Measurements from ENCODE around the gene UBTFL1. TPM values are rescaled to one million over a fixed set of nuclear protein-coding genes. Genes with fewer than 3 reads are reported as not detected.

Gene UBTFL1
- total RNA-seq, 4 donors from 2014 or later = not detected

- DNase-seq = no peak
- no peaks in the 10 kb centered on the region for H3K4me1 ChIP-seq
- 0 to 2% methylated on average over 2 of the region's 2 CpGs for WGBS, 2 donors
- intact Hi-C loops (cut with DNase I) = no loop called here
- no peak overlapping the region for H3K4me3 ChIP-seq
- H3K27me3 ChIP-seq = no peaks in the 10 kb centered on the region
- no peak overlapping the region for H3K27ac ChIP-seq
- H3K9me3 ChIP-seq = no peaks in the 10 kb centered on the region
- H3K36me3 ChIP-seq = no peaks in the 10 kb centered on the region
- TF ChIP-seq CTCF (IDR thresholded peaks at IDR 0.05) (peak in 4 of 6 experiments; percentile 12 to 44 (median 34)), POLR2A (IDR thresholded peaks at IDR 0.05) (no peak)
Observed at GRCh38 chr11:90113541-90113940, 27.8 kb downstream of the UBTFL1 start.

- no peak for TF ChIP-seq POLR2A (IDR thresholded peaks at IDR 0.05)
- no peak for TF ChIP-seq CTCF (IDR thresholded peaks at IDR 0.05)
- Histone ChIP-seq H3K36me3 (no peaks in the 10 kb centered on the region), H3K27ac (no peak overlapping the region), H3K27me3 (no peaks in the 10 kb centered on the region), H3K4me3 (no peak overlapping the region), H3K4me1 (no peaks in the 10 kb centered on the region), H3K9me3 (no peaks in the 10 kb centered on the region)
- DNase-seq = no peak
- intact Hi-C loops (cut with DNase I) = no loop called here
- WGBS, 2 donors = 86 to 87% methylated on average over 4 of the region's 4 CpGs
Observed at GRCh38 chr11:90120191-90120590, 34.4 kb downstream of the UBTFL1 start.

GRCh38 chr11:90124371-90124770, 38.6 kb downstream of the UBTFL1 start:
- H3K4me1 ChIP-seq = no peaks in the 10 kb centered on the region
- H3K27ac ChIP-seq = no peak overlapping the region
- no peaks in the 10 kb centered on the region for H3K27me3 ChIP-seq
- DNase-seq = no peak
- H3K36me3 ChIP-seq = no peaks in the 10 kb centered on the region
- no peaks in the 10 kb centered on the region for H3K9me3 ChIP-seq
- H3K4me3 ChIP-seq = no peak overlapping the region
- WGBS, 2 donors = 50 to 65% methylated on average over 1 of the region's 1 CpG
- intact Hi-C loops (cut with DNase I) = no loop called here
- TF ChIP-seq POLR2A (IDR thresholded peaks at IDR 0.05) = no peak
- no peak for TF ChIP-seq CTCF (IDR thresholded peaks at IDR 0.05)

GRCh38 chr11:90124946-90125345, 39.2 kb downstream of the UBTFL1 start:
- 32 to 61% methylated on average over 2 to 3 of the region's 3 CpGs for WGBS, 2 donors
- Histone ChIP-seq H3K9me3 (no peaks in the 10 kb centered on the region), H3K36me3 (no peaks in the 10 kb centered on the region), H3K4me3 (no peak overlapping the region), H3K27ac (no peak overlapping the region), H3K27me3 (no peaks in the 10 kb centered on the region), H3K4me1 (no peaks in the 10 kb centered on the region)
- intact Hi-C loops (cut with DNase I) = no loop called here
- TF ChIP-seq POLR2A (IDR thresholded peaks at IDR 0.05) (no peak), CTCF (IDR thresholded peaks at IDR 0.05) (no peak)
- DNase-seq = no peak

- TF ChIP-seq POLR2A (IDR thresholded peaks at IDR 0.05) = no peak
- no peak for TF ChIP-seq CTCF (IDR thresholded peaks at IDR 0.05)
- Histone ChIP-seq H3K27ac (peak overlapping the region in 1 of 4 donors; percentile 35), H3K4me1 (peaks cover 0 to 14% (median 5%) of the 10 kb centered on the region in 3 donors), H3K4me3 (peak overlapping the region; percentile 19 to 68 (median 45)), H3K27me3 (peaks cover 0 to 30% (median 0%) of the 10 kb centered on the region in 4 donors), H3K36me3 (no peaks in the 10 kb centered on the region), H3K9me3 (no peaks in the 10 kb centered on the region)
- intact Hi-C loops (cut with DNase I) = no loop called here
- DNase-seq = no peak
- WGBS, 2 donors = 23 to 35% methylated on average over 11 of the region's 11 CpGs
Observed at GRCh38 chr11:90133560-90134477, 48.1 kb downstream of the UBTFL1 start.

All from esophagus squamous epithelium (tissue), 5 donors.